Adrenal gland (tissue), 5 donors: ENCODE measurements around the gene AMPH.

ENCODE experiments used
- POLR2A ChIP-seq, 2 donors: fragments of 450-650 bp; IDR thresholded peaks; one replicate each; pipeline ENCODE4 v1.6.1; 2017; ENCODE audit warnings: antibody characterized with exemption in 2 of 2, mild to moderate bottlenecking in 2 of 2, moderate library complexity in 1 of 2
- TF ChIP-seq, protein P1 (sequence below), 6 experiments: fragments of 450-650 bp in 4 of 6; fragments of 200-600 bp in 2 of 6; sonication (generic) in 1 of 6; IDR thresholded peaks; 1 replicate in 5 of 6; 2 replicates in 1 of 6; pipeline versions ENCODE4 v1.5.1 to v1.8.0; 2016 to 2021; ENCODE audit warnings: antibody characterized with exemption in 6 of 6, mild to moderate bottlenecking in 2 of 6, moderate library complexity in 1 of 6
- donor health status: DM: no; HTN: no; CAD: no.

- TF ChIP-seq, protein P1, sequence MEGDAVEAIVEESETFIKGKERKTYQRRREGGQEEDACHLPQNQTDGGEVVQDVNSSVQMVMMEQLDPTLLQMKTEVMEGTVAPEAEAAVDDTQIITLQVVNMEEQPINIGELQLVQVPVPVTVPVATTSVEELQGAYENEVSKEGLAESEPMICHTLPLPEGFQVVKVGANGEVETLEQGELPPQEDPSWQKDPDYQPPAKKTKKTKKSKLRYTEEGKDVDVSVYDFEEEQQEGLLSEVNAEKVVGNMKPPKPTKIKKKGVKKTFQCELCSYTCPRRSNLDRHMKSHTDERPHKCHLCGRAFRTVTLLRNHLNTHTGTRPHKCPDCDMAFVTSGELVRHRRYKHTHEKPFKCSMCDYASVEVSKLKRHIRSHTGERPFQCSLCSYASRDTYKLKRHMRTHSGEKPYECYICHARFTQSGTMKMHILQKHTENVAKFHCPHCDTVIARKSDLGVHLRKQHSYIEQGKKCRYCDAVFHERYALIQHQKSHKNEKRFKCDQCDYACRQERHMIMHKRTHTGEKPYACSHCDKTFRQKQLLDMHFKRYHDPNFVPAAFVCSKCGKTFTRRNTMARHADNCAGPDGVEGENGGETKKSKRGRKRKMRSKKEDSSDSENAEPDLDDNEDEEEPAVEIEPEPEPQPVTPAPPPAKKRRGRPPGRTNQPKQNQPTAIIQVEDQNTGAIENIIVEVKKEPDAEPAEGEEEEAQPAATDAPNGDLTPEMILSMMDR (IDR thresholded peaks at IDR 0.05): peak in 2 of 6 experiments; percentile 13 to 16
- TF ChIP-seq POLR2A (IDR thresholded peaks at IDR 0.05): no peak
Observed at GRCh38 chr7:38451840-38452239, 179.3 kb downstream of the AMPH start.
